ENCODE results near the gene PARD3B. TPM values are rescaled to one million over a fixed set of nuclear protein-coding genes. Genes with fewer than 3 reads are reported as not detected.

PARD3B gene
- total and polyA plus RNA-seq, 7 donors = 3.2 to 64.0 (median 42.5) TPM

GRCh38 chr2:205556357-205556756 lies 1011.1 kb downstream of the PARD3B start:
- no peaks in the 10 kb centered on the region for H3K4me1 ChIP-seq
- H3K36me3 ChIP-seq = no peaks in the 10 kb centered on the region
- 94 to 95% methylated on average over 5 of the region's 5 CpGs for WGBS, 2 donors
- TF ChIP-seq CTCF (IDR thresholded peaks at IDR 0.05) = no peak
- TF ChIP-seq POLR2A (IDR thresholded peaks at IDR 0.05) = no peak
- no peak for TF ChIP-seq POLR2AphosphoS5 (IDR thresholded peaks at IDR 0.05)
- intact Hi-C loops (cut with DNase I) = no loop called here
- H3K9me3 ChIP-seq = no peaks in the 10 kb centered on the region
- H3K27ac ChIP-seq = no peak overlapping the region
- no peaks in the 10 kb centered on the region for H3K27me3 ChIP-seq
- DNase-seq = no peak
- no peak overlapping the region for H3K4me3 ChIP-seq

DNA sequence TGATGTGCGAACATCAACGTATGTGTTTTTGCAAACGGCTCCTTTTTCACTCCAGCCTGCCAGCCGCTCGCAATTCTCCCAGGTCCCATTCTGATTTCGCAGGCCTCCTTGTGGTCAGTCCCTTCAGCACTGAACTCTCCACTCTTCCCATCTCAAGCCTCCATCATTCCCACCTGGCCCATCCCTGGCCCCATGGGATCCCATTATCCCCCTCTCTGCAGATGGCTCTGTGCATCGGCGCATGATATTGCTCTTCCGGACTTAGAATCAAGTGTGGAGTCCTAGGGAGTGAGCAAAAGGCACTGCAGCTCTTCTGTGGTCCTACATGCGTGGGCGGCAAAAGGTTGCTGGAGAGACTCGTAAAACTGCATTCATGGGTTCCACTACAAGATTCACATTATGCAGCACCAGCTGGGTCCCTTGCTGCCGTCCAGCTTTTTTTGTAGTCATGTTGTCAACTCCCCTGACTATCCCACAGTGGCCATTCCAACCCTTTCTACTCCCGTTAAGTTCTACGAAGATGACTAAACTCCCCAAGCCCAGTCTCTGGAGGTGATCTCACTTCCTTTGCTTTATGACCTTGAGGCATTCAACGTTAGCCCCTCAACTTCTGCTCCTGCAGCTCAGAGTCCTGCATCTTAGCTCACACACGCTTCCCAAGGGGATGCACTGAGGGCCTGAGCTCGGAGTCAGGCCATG lies 1011.7 kb downstream of the PARD3B start:
- Histone ChIP-seq H3K9me3 (no peaks in the 10 kb centered on the region), H3K27ac (no peak overlapping the region), H3K4me1 (no peaks in the 10 kb centered on the region), H3K36me3 (no peaks in the 10 kb centered on the region), H3K27me3 (no peaks in the 10 kb centered on the region), H3K4me3 (no peak overlapping the region)
- TF ChIP-seq POLR2AphosphoS5 (IDR thresholded peaks at IDR 0.05) = no peak
- TF ChIP-seq POLR2A (IDR thresholded peaks at IDR 0.05) = no peak
- TF ChIP-seq CTCF (IDR thresholded peaks at IDR 0.05) = no peak
- TF ChIP-seq EP300 (IDR thresholded peaks at IDR 0.05) = no peak
- 92 to 93% methylated on average over 18 of the region's 18 CpGs for whole genome bisulfite sequencing, 2 donors
- intact Hi-C loops (cut with DNase I) = no loop called here
- DNase-seq = no peak

DNA sequence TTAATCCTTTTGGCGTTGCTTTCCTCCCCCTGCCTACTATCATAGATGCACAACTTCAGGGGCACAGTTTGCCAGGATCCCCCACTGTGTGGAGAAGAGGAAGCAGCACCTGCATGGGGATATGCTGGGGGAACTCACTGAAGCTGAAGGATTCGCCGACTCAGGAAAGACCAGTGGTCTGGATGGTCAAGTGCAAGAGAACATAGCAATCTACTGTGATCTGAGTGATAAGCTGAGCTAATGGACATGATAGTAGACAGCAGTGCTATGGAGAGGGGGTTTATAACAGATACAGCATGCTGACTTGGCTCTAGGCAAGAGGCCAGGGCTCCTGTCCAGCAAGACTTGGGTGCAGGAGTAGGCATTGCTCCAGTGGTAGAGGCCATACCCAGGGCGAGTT lies 1012.6 kb downstream of the PARD3B start:
- Histone ChIP-seq H3K27me3 (no peaks in the 10 kb centered on the region), H3K9me3 (no peaks in the 10 kb centered on the region), H3K27ac (no peak overlapping the region), H3K4me1 (no peaks in the 10 kb centered on the region), H3K4me3 (no peak overlapping the region), H3K36me3 (no peaks in the 10 kb centered on the region)
- intact Hi-C loops (cut with DNase I) = no loop called here
- no peak for TF ChIP-seq POLR2A (IDR thresholded peaks at IDR 0.05)
- TF ChIP-seq EP300 (IDR thresholded peaks at IDR 0.05) = no peak
- no peak for TF ChIP-seq CTCF (IDR thresholded peaks at IDR 0.05)
- TF ChIP-seq POLR2AphosphoS5 (IDR thresholded peaks at IDR 0.05) = no peak
- DNase-seq = no peak
- WGBS, 2 donors = 95 to 99% methylated on average over 4 of the region's 4 CpGs

DNA sequence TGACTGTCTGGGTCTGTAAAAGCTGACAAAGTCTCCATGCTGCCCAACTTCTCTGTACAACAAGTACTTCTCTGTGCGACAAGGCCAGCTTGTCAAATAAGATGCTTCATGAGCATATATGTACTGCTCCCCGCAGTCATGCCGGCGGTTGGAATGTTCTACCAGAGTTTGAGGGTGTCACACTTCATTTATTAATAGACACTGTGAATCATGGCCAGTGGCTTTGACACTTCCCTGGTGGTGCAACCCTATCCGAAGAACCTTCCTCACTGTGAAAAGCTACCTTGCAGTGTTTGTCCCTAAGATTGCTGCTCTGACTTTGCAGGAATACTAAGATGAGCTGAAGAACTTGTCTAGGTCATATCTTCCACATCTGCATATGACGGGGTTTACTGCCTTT lies 1016.2 kb downstream of the PARD3B start:
- Histone ChIP-seq H3K27ac (no peak overlapping the region), H3K4me1 (peaks cover 0 to 24% (median 21%) of the 10 kb centered on the region in 4 donors), H3K36me3 (no peaks in the 10 kb centered on the region), H3K9me3 (no peaks in the 10 kb centered on the region), H3K27me3 (no peaks in the 10 kb centered on the region), H3K4me3 (no peak overlapping the region)
- DNase-seq = no peak
- TF ChIP-seq POLR2AphosphoS5 (IDR thresholded peaks at IDR 0.05) (no peak), POLR2A (IDR thresholded peaks at IDR 0.05) (no peak), EP300 (IDR thresholded peaks at IDR 0.05) (no peak), CTCF (IDR thresholded peaks at IDR 0.05) (no peak)
- 72 to 85% methylated on average over 6 of the region's 6 CpGs for WGBS, 2 donors
- intact Hi-C loops (cut with DNase I) = no loop called here

GRCh38 chr2:205563646-205564045 lies 1018.4 kb downstream of the PARD3B start:
- intact Hi-C loops (cut with DNase I) = no loop called here
- Histone ChIP-seq H3K4me3 (no peak overlapping the region), H3K27me3 (no peaks in the 10 kb centered on the region), H3K4me1 (peaks cover 0 to 24% (median 21%) of the 10 kb centered on the region in 4 donors), H3K36me3 (no peaks in the 10 kb centered on the region), H3K9me3 (no peaks in the 10 kb centered on the region), H3K27ac (peak overlapping the region in 1 of 4 donors; percentile 17)
- WGBS, 2 donors = 78 to 83% methylated on average over 2 of the region's 2 CpGs
- TF ChIP-seq EP300 (IDR thresholded peaks at IDR 0.05) = no peak
- peak in 1 of 4 experiments; percentile 12 for TF ChIP-seq CTCF (IDR thresholded peaks at IDR 0.05)
- no peak for TF ChIP-seq POLR2AphosphoS5 (IDR thresholded peaks at IDR 0.05)
- TF ChIP-seq POLR2A (IDR thresholded peaks at IDR 0.05) = no peak
- no peak for DNase-seq

All from sigmoid colon (tissue), 7 donors.